GM19193 (cell line): Measurements from ENCODE around the gene CD55.

Experiments
- POLR2A ChIP-seq: IDR thresholded peaks from 4 replicates; pipeline ENCODE4 v1.6.1; 2011; ENCODE audit not compliant: insufficient read depth, insufficient read length; ENCODE audit errors: extremely low read depth

Gene CD55, protein sequence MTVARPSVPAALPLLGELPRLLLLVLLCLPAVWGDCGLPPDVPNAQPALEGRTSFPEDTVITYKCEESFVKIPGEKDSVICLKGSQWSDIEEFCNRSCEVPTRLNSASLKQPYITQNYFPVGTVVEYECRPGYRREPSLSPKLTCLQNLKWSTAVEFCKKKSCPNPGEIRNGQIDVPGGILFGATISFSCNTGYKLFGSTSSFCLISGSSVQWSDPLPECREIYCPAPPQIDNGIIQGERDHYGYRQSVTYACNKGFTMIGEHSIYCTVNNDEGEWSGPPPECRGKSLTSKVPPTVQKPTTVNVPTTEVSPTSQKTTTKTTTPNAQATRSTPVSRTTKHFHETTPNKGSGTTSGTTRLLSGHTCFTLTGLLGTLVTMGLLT

DNA sequence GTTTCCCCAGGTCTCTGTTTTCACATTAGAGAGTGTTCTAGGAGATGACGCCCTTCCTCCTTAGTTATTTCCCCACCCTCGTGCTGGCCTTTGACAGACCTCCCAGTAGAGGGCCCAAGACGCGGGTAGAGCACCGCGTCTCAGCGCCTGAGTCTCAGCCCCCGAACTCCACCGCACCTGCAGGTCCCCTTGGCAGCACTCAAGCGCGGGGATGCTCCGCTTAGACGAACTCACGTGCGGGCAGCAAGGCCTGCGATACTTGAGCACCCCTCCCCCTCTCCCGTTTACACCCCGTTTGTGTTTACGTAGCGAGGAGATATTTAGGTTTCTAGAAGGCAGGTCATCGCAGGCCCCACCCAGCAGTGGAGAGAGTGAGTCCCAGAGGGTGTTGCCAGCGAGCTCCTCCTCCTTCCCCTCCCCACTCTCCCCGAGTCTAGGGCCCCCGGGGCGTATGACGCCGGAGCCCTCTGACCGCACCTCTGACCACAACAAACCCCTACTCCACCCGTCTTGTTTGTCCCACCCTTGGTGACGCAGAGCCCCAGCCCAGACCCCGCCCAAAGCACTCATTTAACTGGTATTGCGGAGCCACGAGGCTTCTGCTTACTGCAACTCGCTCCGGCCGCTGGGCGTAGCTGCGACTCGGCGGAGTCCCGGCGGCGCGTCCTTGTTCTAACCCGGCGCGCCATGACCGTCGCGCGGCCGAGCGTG lies at the start of gene CD55:
CD55 (plus strand) TSS at position 600 of the 711 bp plus-strand sequence; CDS start at position 688, 88 bp downstream.
- peak; percentile 88 for TF ChIP-seq POLR2A

DNA sequence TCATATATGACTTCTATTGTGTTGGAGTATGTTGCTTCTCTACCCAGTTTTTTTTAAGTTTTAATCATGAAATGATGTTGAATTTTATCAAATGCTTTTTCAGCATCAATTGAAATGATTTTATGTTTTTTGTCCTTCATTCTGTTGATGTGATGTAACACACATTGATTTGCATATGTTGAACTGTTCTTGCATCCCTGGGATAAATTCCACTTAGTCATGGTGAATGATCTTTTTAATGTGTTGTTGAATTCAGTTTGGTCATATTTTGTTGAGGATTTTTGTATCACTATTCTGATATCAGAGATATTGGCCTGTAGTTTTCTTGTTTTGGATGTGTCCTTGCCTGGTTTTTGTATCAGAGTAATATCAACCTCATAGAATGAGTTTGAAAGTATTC lies 46.6 kb upstream of the CD55 start:
- TF ChIP-seq POLR2A, result no peak

DNA sequence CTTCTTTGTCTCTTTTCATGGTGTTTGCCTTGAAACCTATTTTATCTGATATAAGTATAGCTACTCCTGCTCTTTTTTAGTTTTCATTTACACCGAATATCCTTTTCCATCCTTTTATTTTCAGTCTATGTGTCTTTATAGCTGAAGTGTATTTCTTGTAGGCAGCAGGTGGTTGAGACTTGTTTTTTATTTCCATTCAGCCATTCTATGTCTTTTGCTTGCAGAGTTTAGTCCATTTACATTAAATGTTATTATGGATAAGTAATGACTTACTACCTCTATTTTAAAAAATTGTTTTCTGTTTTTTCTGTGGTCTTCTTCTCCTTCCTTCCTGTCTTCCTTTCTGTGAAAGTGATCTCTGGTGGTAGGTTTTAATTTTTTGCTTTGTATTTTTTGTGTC lies 45.0 kb upstream of the CD55 start:
- TF ChIP-seq POLR2A, result no peak

DNA sequence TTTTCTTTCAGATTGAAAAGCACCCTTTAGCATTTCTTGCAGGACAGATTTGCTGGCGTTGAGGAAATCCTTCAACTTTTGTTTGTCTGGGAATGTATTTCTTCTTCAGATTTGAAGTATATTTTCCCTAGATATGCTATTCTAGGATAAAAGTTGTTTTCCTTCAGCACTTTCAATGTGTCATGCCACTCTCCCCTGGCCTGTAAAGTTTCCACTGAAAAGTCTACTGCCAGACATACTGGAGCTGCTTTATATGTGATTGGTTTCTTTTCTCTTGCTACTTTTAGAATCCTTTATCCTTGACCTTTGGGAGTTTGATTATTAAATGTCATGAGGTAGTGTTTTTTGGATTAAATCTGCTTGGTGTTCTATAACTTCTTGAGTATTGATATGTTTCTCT lies 44.2 kb upstream of the CD55 start:
- no peak for TF ChIP-seq POLR2A

DNA sequence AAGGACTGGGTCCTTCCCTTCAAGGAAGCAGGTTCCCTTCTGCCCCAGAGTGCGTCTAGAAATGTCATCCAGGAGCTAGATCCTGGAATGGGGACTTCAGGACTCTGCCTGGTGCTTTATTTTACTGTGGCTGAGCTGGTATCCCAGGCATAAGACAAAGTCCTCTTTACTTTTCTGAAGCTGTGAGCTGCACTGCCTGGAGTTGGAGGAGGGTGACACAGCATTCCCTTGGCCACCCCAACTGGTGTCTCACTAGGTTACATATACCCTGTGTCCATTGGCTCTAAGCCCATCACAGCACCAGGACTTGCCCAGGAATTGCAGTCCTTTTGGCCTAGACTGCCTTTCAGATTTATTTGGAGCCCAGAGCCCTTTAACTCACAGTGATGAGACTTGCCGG lies 41.8 kb upstream of the CD55 start:
- no peak for TF ChIP-seq POLR2A

DNA sequence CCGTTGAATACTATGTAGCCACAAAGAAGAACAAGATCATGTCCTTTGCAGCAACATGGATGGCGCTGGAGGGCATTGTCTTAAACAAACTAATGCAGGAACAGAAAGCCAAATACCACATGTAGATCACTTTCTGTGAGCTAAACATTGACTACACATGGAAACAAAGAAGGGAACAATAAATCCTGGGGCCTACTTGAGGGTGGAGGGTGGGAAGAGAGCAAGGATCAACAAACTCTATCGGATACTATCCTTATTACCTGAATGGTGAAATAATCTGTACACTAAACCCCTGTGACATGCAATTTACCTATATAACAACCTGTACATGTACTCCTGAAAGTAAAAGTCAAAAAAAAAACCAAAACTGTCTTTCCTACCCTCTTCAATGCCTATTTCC lies 40.8 kb upstream of the CD55 start:
- TF ChIP-seq POLR2A, result no peak

DNA sequence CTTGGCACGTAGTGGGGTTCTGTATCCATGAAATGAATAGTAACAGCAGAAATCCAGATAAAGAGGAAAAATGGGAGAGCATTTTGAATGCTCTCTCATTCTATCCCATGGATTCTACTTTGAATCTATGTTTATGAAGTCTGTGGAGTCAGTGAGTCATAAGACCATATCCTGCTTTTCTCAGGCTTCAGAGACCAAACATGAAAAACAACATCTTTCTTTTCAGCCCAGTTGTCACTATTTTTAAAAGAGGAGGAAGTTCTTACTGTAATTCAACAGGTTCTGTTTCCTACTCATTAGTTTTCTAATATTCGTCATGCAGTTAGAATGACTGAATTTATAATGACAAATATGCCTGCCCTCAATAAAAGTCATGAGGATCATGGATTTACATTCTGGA lies 39.4 kb upstream of the CD55 start:
- no peak for TF ChIP-seq POLR2A

DNA sequence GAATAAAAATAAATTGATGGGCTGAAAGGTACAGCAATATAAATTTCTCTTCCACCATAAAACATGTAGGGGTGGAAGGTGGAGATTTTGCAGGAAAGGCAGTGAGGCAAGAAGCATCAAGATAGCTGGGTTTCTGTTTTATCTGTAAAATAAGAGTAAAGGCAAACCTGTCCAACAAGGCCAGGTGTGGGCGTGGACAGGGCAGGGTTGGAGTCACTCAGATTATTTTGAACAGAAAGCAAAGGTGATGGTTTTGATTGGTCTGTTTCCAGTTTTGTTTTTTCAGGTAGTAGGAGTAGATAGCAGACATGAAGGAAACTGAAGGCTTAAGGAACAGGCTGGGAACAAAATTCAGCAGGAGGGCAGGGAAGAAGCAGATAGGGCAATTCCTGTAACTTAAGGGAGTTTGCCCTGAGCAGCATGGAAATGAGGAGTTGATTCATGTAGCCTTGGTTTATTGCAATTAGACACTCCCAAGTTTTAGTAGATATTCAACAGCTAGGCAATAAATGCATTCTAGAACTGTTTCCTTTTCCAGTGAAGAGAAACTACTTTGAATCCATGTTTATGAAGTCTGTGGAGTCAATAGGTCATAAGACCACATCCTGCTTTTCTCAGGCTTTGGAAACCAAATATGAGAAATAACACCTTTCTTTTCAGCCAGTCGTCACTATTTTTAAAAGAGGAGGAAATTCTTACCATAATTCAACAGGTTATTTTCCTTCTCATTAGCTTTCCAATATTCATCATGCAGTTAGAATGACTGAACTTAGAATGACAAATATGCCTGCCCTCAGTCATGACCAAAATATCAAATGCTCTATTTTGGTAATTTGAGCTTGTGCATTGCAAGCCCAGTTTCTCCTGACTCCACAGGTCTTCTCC lies 38.7 kb upstream of the CD55 start:
- no peak for TF ChIP-seq POLR2A

DNA sequence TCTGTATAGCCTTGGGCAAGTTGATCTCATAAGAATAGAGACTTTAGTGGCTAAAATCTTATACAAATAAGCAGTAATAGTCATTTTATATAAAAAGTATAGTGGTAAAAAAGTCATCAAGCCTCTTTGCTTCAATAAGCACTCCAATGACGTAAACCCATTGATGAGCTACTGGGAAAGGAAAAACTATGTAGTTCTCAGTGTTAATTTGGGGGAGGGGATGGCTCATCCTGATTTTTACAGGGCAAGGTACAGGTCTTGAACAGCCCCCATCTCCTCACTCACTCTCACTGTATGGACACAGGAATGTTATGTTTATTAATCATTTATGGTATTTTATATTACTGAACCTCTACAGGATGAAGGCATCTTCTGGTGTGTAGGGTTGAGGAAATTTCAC lies 38.1 kb upstream of the CD55 start:
- TF ChIP-seq POLR2A, result no peak

DNA sequence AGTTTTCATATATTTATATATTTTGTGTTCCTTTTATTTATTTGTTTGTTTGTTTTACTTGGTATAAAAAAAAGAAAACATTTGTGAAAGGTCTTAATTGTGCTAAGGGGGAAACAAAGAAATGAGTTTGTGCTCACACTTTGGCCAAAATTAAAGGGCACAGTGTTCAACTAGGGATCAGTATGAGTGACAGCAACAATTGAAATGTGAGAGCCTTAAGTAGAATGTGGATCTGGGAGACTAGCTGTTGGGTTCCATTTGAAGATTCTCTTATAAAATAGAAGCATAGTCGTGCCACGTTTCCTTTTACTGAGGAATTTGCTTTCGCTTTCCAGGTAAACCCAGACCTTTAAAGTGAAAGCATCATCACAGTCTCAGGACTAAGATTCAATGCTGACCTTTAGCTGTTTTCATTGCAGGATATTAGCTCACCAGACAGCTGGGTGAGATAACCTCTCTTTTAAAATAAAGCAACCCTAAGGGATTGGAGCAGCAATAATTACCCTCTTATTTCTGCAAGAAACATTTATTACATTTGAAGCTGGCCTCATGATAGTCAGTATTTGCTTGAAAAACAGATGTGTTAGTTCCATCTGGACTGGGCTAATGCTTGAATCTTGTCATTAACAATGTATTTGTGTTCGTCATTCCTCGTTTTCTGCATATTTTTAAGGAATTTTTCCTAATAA lies 37.1 kb upstream of the CD55 start:
- no peak for TF ChIP-seq POLR2A

DNA sequence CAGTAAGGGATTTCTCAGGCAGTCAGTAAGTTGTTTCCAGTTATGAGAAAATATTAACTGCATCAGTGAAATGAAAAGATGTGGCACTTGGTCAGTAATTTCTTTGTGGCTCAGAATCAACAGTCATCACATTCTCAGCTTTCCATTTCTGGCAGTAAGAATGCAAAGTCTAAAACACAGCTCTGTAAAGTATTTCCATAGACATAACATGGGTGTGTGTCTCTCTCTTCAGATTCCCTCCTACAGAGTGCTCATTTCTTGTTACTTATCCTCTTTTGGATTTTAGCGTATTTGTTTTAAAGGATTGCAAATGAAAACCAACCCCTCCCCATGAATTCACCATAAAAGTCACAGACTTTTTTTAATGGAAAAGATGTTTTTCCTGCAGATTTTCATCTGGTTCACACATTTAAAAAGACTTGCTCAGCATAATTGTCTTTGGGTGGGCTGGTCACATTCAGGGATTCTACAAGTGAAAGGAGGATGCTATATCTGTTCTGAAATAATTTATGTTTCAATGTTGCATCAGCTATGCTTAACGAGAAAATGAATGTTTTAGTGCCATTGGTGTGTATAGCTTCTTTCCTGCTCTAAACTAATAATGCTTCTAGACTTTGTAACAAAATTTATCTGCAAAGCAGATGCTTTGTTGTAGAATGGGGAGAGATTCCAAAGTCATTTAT lies 34.6 kb upstream of the CD55 start:
- TF ChIP-seq POLR2A, result no peak

DNA sequence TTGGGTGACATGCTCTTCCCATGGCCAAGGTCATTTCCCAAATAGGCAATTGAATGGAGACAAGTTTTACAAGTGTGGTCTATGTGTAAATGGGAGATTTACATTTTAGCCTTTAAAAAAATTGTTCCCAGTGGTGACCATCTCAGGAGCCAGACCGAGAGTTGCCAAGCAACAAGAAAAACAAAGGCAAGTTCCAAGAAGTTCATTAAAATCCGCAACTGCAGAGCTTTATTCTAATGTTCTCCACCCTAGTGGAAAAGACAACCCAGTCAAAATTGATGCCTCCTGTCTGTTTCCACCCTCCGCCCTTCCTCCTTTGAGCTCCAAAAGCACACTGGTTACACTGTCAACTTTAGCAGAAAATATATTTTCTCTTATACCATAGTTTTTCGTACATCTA lies 33.2 kb upstream of the CD55 start:
- TF ChIP-seq POLR2A, result no peak

DNA sequence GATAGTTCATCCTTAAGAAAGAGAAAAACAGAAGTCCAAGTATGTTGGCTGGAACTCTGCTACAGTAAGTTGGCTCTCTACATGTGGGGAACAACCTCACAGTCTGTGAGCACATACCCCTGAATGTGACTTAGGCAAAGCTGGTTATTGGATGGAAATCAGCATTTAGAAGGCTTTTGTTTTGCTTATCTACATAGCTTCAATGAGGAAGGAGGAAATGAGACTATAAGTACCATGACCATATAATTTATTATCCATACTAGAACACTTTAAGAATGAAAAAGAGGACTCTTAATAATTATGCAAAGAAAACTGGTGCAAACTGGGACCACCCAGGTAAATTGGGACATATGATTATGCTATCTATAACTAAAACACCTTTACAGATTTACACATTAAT lies 31.7 kb upstream of the CD55 start:
- TF ChIP-seq POLR2A, result no peak

DNA sequence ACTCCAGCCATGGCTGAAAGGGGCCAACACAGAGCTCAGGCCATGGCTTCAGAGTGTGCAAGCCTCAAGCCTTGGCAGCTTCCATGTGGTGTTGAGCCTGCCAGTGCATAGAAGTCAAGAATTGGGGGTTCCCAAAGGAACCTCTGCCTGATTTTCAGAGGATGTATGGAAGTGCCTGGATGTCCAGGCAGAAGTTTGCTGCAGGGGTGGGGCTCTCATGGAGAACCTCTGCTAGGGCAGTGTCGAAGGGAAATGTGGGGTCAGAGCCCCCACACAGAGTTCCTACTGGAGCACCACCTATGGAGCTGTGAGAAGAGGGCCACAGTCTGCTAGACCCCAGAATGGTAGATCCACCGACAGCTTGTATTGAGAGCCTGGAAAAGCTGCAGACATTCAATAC lies 29.8 kb upstream of the CD55 start:
- TF ChIP-seq POLR2A, result no peak
